HepG2 (cell line): Measurements from ENCODE around the gene LDB3. TPM values are rescaled to one million over a fixed set of nuclear protein-coding genes. Genes with fewer than 3 reads are reported as not detected.

Experiments used
- ATAC-seq: fragments of 200-7000 bp; cut with Tn5 transposase; 3 replicates; pipeline ENCODE4 v1.9.1; 2020; ENCODE audit warnings: mild to moderate bottlenecking, moderate library complexity
- BruUV-seq: library from RNA; stranded (reverse); fragments of 400-500 nt; replicated peaks from 2 replicates; lab custom pipeline; 2021; lab: Mats Ljungman, UMichigan
- CTCF ChIA-PET: fragments of 300-600 bp; formaldehyde crosslinking; extraction: SDS; loops from one replicate; lab custom pipeline; 2021; ENCODE audit warnings: low total read pairs, inconsistent platforms, low intra/inter-chr PET ratio; lab: Yijun Ruan, JAX
- POLR2A ChIA-PET: fragments of 350-600 bp; sonication (Branson Sonifier 250); formaldehyde crosslinking; loops from one replicate; lab custom pipeline; 2020; ENCODE audit warnings: antibody characterized with exemption, inconsistent platforms; lab: Yijun Ruan, JAX
- DNase-seq: peaks from one replicate; pipeline ENCODE4 v3.0.0-alpha.2; 2015; ENCODE audit warnings: low spot score
- FAIRE-seq: peaks from 3 replicates; lab custom pipeline; 2011; peaks lifted over from hg19 to GRCh38; lab: Jason Lieb, UNC
- H2AFZ ChIP-seq: one replicate; pipeline ENCODE4 v1.6.1; 2011; ENCODE audit warnings: low read length, inconsistent platforms
- H3K27ac ChIP-seq: fragments of 300-600 bp; 3 replicates; pipeline ENCODE4 v1.8.0; 2011; ENCODE audit warnings: mixed run types, mild to moderate bottlenecking, mixed read lengths, low read length, inconsistent platforms; ENCODE audit not compliant: insufficient read depth; ENCODE audit errors: extremely low read length
- H3K27me3 ChIP-seq, 2 experiments: fragments of 200-600 bp in 1 of 2; 2 replicates in 1 of 2; 3 replicates in 1 of 2; pipeline versions ENCODE4 v1.6.0 to v1.8.0; 2011; ENCODE audit warnings: low read length in 2 of 2, mild to moderate bottlenecking in 2 of 2, moderate library complexity in 2 of 2, inconsistent platforms in 1 of 2; ENCODE audit not compliant: insufficient read depth in 2 of 2, control insufficient read depth in 1 of 2
- H3K36me3 ChIP-seq, 2 experiments: fragments of 200-600 bp in 1 of 2; replicated peaks in 1 of 2; 2 replicates in 1 of 2; 3 replicates in 1 of 2; pipeline versions ENCODE4 v1.5.1 to v1.8.0; 2011; ENCODE audit warnings: low read length in 2 of 2, inconsistent platforms in 1 of 2; ENCODE audit not compliant: insufficient read depth in 2 of 2, control insufficient read depth in 1 of 2
- H3K4me1 ChIP-seq: 2 replicates; pipeline ENCODE4 v1.5.1; 2012; ENCODE audit warnings: low read length, inconsistent platforms; ENCODE audit not compliant: insufficient read depth
- H3K4me2 ChIP-seq: 2 replicates; pipeline ENCODE4 v1.6.0; 2011; ENCODE audit warnings: low read depth, low read length, inconsistent platforms
- H3K4me3 ChIP-seq, 3 experiments: fragments of 200-600 bp in 1 of 3; sonication (generic), shearing (Covaris generic) in 1 of 3; replicated peaks in 1 of 3; 2 replicates each; pipeline ENCODE4 v1.5.1; 2011 to 2016; ENCODE audit warnings: low read length in 3 of 3, inconsistent platforms in 2 of 3, low read depth in 2 of 3, mild to moderate bottlenecking in 2 of 3, control low read depth in 1 of 3, mixed read lengths in 1 of 3; ENCODE audit not compliant: insufficient read depth in 1 of 3
- H3K79me2 ChIP-seq: one replicate; pipeline ENCODE4 v1.6.1; 2011; ENCODE audit warnings: low read length, inconsistent platforms; ENCODE audit not compliant: insufficient read depth
- H3K9ac ChIP-seq: 2 replicates; pipeline ENCODE4 v1.6.0; 2011; ENCODE audit warnings: mild to moderate bottlenecking, low read depth, low read length, inconsistent platforms; ENCODE audit not compliant: insufficient read depth
- H3K9me3 ChIP-seq: 2 replicates; pipeline ENCODE4 v1.5.1; 2012; ENCODE audit warnings: mild to moderate bottlenecking, low read length
- H4K20me1 ChIP-seq: 2 replicates; pipeline ENCODE4 v1.6.0; 2011; ENCODE audit warnings: inconsistent platforms, mild to moderate bottlenecking, low read length, moderate library complexity; ENCODE audit not compliant: insufficient read depth
- AGO1 ChIP-seq: fragments of 200-400 bp; formaldehyde crosslinking; IDR thresholded peaks from 2 replicates; pipeline ENCODE4 v1.6.1; 2017; ENCODE audit warnings: mild to moderate bottlenecking, low read depth, low read length, moderate library complexity; ENCODE audit not compliant: poor library complexity, severe bottlenecking
- ATF4 ChIP-seq, 2 experiments: fragments of 450-650 bp in 1 of 2; sonication (generic) in 1 of 2; formaldehyde crosslinking; IDR thresholded peaks; 2 replicates each; pipeline versions ENCODE4 v1.5.0 to v1.8.0; 2020 to 2022; ENCODE audit warnings: mild to moderate bottlenecking in 1 of 2, missing genetic modification reagents in 1 of 2
- MED13 ChIP-seq: sonication (generic); formaldehyde crosslinking; IDR thresholded peaks from 2 replicates; pipeline ENCODE4 v1.5.0; 2020; ENCODE audit warnings: missing genetic modification reagents
- NBN ChIP-seq: fragments of 450-650 bp; conservative IDR thresholded peaks from 2 replicates; pipeline ENCODE4 v1.6.1; 2017
- POLR2G ChIP-seq: fragments of 200-400 bp; formaldehyde crosslinking; IDR thresholded peaks from 2 replicates; pipeline ENCODE4 v1.6.1; 2018; ENCODE audit warnings: mild to moderate bottlenecking, low read depth, low read length, moderate library complexity
- YEATS4 ChIP-seq: sonication (generic); formaldehyde crosslinking; IDR thresholded peaks from 2 replicates; pipeline ENCODE4 v1.4.0; 2020; ENCODE audit warnings: missing genetic modification reagents, borderline replicate concordance
- ZNF142 ChIP-seq: sonication (generic); formaldehyde crosslinking; IDR thresholded peaks from 2 replicates; pipeline ENCODE4 v1.4.0; 2020; ENCODE audit warnings: missing genetic modification reagents
- ZNF326 ChIP-seq: sonication (generic); formaldehyde crosslinking; IDR thresholded peaks from 2 replicates; pipeline ENCODE4 v1.4.0; 2020; ENCODE audit warnings: missing genetic modification reagents, borderline replicate concordance
- ZNF687 ChIP-seq: sonication (generic); formaldehyde crosslinking; IDR thresholded peaks from 2 replicates; pipeline ENCODE4 v1.5.1; 2020; ENCODE audit warnings: mild to moderate bottlenecking, missing genetic modification reagents, moderate library complexity
- WGBS: methylation state at CpG from one replicate; pipeline ENCODE4 v1.1.6; 2017; ENCODE audit warnings: low lambda C conversion rate; 5-methylcytosine and 5-hydroxymethylcytosine counted together
- in situ Hi-C: cut with HindIII; loops from 2 replicates; pipeline ENCODE4 v1.10.0; 2017; ENCODE audit warnings: low pct_unique_long_range_greater_than_20kb; ENCODE audit not compliant: extremely low pct_ligation_motif_present
- intact Hi-C: fragments of 100-400 bp; cut with micrococcal nuclease; formaldehyde crosslinking; loops from one replicate; pipeline ENCODE4 v1.10.0; 2022; ENCODE audit not compliant: unreplicated experiment
- polyA plus RNA-seq, 8 experiments: library from polyadenylated mRNA; depleted of rRNA in 3 of 8; stranded (reverse) in 7 of 8; unstranded in 1 of 8; fragments of >200 nt; fragmentation: Illumina TruSeq in 4 of 8; extraction: Trizol in 4 of 8; gene quantifications; 2 replicates each; pipeline versions ENCODE4 v1.2.1 to v1.2.3, GENCODE V29; 2011 to 2016; ENCODE audit warnings: low read depth in 4 of 8, missing spikeins in 1 of 8, mixed read lengths in 1 of 8; ENCODE audit not compliant: insufficient read depth in 1 of 8
- total RNA-seq, 5 experiments: library from RNA; depleted of rRNA; stranded (reverse); fragments of >200 nt; fragmentation: Illumina TruSeq; extraction: Trizol; gene quantifications; 2 replicates each; pipeline ENCODE4 v1.2.3, GENCODE V29; 2016; ENCODE audit warnings: low read depth in 1 of 5

Gene LDB3
- total and polyA plus RNA-seq, 2 of the 13 experiments (the other 11 are each of a cell fraction or from before 2014, with no cell fraction given): not detected

- Histone ChIP-seq H3K4me1 (peaks cover 14% of the 10 kb centered on the region; the same call in 1 of the 2 replicates), H3K4me3 (peak overlapping the region; percentile 65 to 80 (median 78)), H3K9me3 (no peaks in the 10 kb centered on the region), H2AFZ (peak overlapping the region; percentile 59), H3K27me3 (peaks cover 3 to 22% of the 10 kb centered on the region in 2 experiments; a peak in 3 of 5 replicates), H3K9ac (peak overlapping the region; percentile 73), H4K20me1 (no peaks in the 10 kb centered on the region), H3K79me2 (no peaks in the 10 kb centered on the region), H3K4me2 (peak overlapping the region; percentile 93), H3K36me3 (no peaks in the 10 kb centered on the region), H3K27ac (peak overlapping the region; percentile 49)
- ChIA-PET POLR2A (interaction anchor here (2.3 kb wide), 1 partner anchor 45 kb away, joined by 15 read pairs; the partner anchor contains the start of gene BMPR1A), CTCF (interaction anchor here (1.2 to 1.5 kb wide), 2 partner anchors 44 to 188 kb away, joined by 4 to 17 read pairs; partner anchors contain the start of gene BMPR1A)
- BruUV-seq: no TSS peak
- in situ Hi-C loops (no loop called here), intact Hi-C loops (loop anchor here (1.0 kb wide), 2 partner anchors 44 to 188 kb away; no protein-coding TSS in a partner anchor)
- DNase-seq (no peak), FAIRE-seq (no peak), ATAC-seq (peak; percentile 55)
- 2% methylated on average over 18 of the region's 82 CpGs for WGBS
- TF ChIP-seq AGO1: no peak
- TF ChIP-seq ZNF326 (CRISPR knock-in tag): no peak
- TF ChIP-seq YEATS4: 0 out of 2 replicates have a peak, but pooled peaks have one; percentile 14
- no peak for TF ChIP-seq MED13
- TF ChIP-seq ZNF142: peak; percentile 23; the same call in 1 of the 2 replicates
- peak; percentile 35; the same call in 1 of the 2 replicates for TF ChIP-seq POLR2G
- TF ChIP-seq NBN: no peak
- TF ChIP-seq ZNF687: peak; percentile 58
- no peak for TF ChIP-seq ATF4 (CRISPR knock-in tag; IDR thresholded peaks at IDR 0.05)
Measured at GRCh38 chr10:86711513-86712316, 43.4 kb downstream of the LDB3 start.
